Spleen (tissue), 7 donors: ENCODE results near the gene DIP2C.

Source experiments
- POLR2A ChIP-seq, 3 donors: fragments of 450-650 bp; IDR thresholded peaks; one replicate each; pipeline ENCODE4 v1.5.1; 2017; ENCODE audit warnings: antibody characterized with exemption in 3 of 3, mild to moderate bottlenecking in 1 of 3
- POLR2AphosphoS5 ChIP-seq, 3 donors: sonication (generic); formaldehyde crosslinking; IDR thresholded peaks; one replicate each; pipeline ENCODE4 v1.5.1; 2017; ENCODE audit warnings: antibody characterized with exemption in 3 of 3
- TF ChIP-seq, protein P1 (sequence below), 11 experiments: fragments of 200-600 bp in 7 of 11; fragments of 450-650 bp in 4 of 11; sonication (generic) in 4 of 11; IDR thresholded peaks in 8 of 11; conservative IDR thresholded peaks in 3 of 11; 1 replicate in 7 of 11; 2 replicates in 4 of 11; pipeline versions ENCODE4 v1.4.0 to v1.8.0; 2016 to 2021; ENCODE audit warnings: antibody characterized with exemption in 11 of 11, inconsistent platforms in 4 of 11, mild to moderate bottlenecking in 1 of 11
- donor health status: DM: no; HTN: no; CAD: no; lungs with moderate emphysema.
- donor health status: DM: no; HTN: no; CAD: no.
- donor health status: DM: no; HTN: no; CAD: no.

GRCh38 chr10:566241-566885, 123.1 kb downstream of the DIP2C start:
- TF ChIP-seq, protein P1, sequence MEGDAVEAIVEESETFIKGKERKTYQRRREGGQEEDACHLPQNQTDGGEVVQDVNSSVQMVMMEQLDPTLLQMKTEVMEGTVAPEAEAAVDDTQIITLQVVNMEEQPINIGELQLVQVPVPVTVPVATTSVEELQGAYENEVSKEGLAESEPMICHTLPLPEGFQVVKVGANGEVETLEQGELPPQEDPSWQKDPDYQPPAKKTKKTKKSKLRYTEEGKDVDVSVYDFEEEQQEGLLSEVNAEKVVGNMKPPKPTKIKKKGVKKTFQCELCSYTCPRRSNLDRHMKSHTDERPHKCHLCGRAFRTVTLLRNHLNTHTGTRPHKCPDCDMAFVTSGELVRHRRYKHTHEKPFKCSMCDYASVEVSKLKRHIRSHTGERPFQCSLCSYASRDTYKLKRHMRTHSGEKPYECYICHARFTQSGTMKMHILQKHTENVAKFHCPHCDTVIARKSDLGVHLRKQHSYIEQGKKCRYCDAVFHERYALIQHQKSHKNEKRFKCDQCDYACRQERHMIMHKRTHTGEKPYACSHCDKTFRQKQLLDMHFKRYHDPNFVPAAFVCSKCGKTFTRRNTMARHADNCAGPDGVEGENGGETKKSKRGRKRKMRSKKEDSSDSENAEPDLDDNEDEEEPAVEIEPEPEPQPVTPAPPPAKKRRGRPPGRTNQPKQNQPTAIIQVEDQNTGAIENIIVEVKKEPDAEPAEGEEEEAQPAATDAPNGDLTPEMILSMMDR (IDR thresholded peaks at IDR 0.05 in 8 of 11, conservative IDR thresholded peaks at IDR 0.05 in 3 of 11): no peak
- TF ChIP-seq POLR2AphosphoS5 (IDR thresholded peaks at IDR 0.05): no peak
- TF ChIP-seq POLR2A (IDR thresholded peaks at IDR 0.05): no peak
